OCI-LY7 (cell line): Measurements from ENCODE around the gene PPP4R1. TPM values are rescaled to one million over a fixed set of nuclear protein-coding genes. Genes with fewer than 3 reads are reported as not detected.

Experiments
- BruUV-seq: library from RNA; stranded (reverse); fragments of 400-500 nt; replicated peaks from 2 replicates; lab custom pipeline; 2021; lab: Mats Ljungman, UMichigan
- CTCF ChIA-PET: fragments of 300-600 bp; sonication (Branson Sonifier 250); formaldehyde crosslinking; loops from one replicate; lab custom pipeline; 2022; ENCODE audit warnings: antibody characterized with exemption; ENCODE audit not compliant: unreplicated experiment; lab: Charles Lee
- POLR2A ChIA-PET: fragments of 300-600 bp; sonication (Branson Sonifier 250); formaldehyde crosslinking; loops from one replicate; lab custom pipeline; 2022; ENCODE audit warnings: antibody characterized with exemption; lab: Charles Lee
- DNase-seq: peaks from one replicate; pipeline ENCODE4 v3.0.0-alpha.2; 2015; ENCODE audit warnings: low spot score
- H2AFZ ChIP-seq: fragments of 200-600 bp; sonication (generic), shearing (Covaris generic); 2 replicates; pipeline ENCODE4 v1.6.1; 2014; ENCODE audit warnings: mild to moderate bottlenecking, antibody characterized with exemption, low read length, moderate library complexity
- H3K27ac ChIP-seq: fragments of 200-600 bp; sonication (generic); 2 replicates; pipeline ENCODE4 v1.5.1; 2014; ENCODE audit warnings: mixed run types, low read depth, mild to moderate bottlenecking, moderate library complexity, low read length, inconsistent platforms; ENCODE audit not compliant: poor library complexity, severe bottlenecking
- H3K36me3 ChIP-seq: fragments of 200-600 bp; sonication (generic); 2 replicates; pipeline ENCODE4 v1.6.1; 2014; ENCODE audit warnings: mild to moderate bottlenecking, antibody characterized with exemption, low read length, moderate library complexity, mixed read lengths; ENCODE audit not compliant: insufficient read depth
- H3K4me1 ChIP-seq: fragments of 200-600 bp; sonication (generic); 2 replicates; pipeline ENCODE4 v1.5.1; 2014; ENCODE audit warnings: mild to moderate bottlenecking, low read length; ENCODE audit not compliant: insufficient read depth, poor library complexity, severe bottlenecking
- H3K4me2 ChIP-seq: fragments of 200-600 bp; sonication (generic); 2 replicates; pipeline ENCODE4 v1.6.1; 2014; ENCODE audit warnings: mild to moderate bottlenecking, low read length
- H3K4me3 ChIP-seq: fragments of 200-600 bp; sonication (generic); 2 replicates; pipeline ENCODE4 v1.5.1; 2014; ENCODE audit warnings: mild to moderate bottlenecking, low read depth, low read length; ENCODE audit not compliant: poor library complexity, severe bottlenecking
- H3K79me2 ChIP-seq: fragments of 200-600 bp; sonication (generic); 2 replicates; pipeline ENCODE4 v1.6.1; 2016; ENCODE audit warnings: low read depth, mild to moderate bottlenecking, low read length, moderate library complexity, mixed read lengths; ENCODE audit not compliant: insufficient read depth
- H3K9me2 ChIP-seq: fragments of 200-600 bp; sonication (generic); 2 replicates; pipeline ENCODE4 v1.6.1; 2016; ENCODE audit warnings: mild to moderate bottlenecking, low read length, mixed read lengths; ENCODE audit not compliant: insufficient read depth
- H3K9me3 ChIP-seq: fragments of 200-600 bp; sonication (generic); 2 replicates; pipeline ENCODE4 v1.6.1; 2014; ENCODE audit warnings: mild to moderate bottlenecking, mixed run types, low read length, mixed read lengths
- H4K20me1 ChIP-seq: fragments of 200-600 bp; sonication (generic); 2 replicates; pipeline ENCODE4 v1.6.1; 2014; ENCODE audit warnings: mild to moderate bottlenecking, antibody characterized with exemption, low read length, moderate library complexity, mixed read lengths; ENCODE audit not compliant: insufficient read depth
- CTCF ChIP-seq: fragments of 200-600 bp; sonication (generic); conservative IDR thresholded peaks from 2 replicates; pipeline ENCODE4 v1.5.1; 2014; ENCODE audit warnings: mild to moderate bottlenecking, antibody characterized with exemption, low read length, moderate library complexity, mixed read lengths
- EZH2phosphoT487 ChIP-seq: fragments of 200-600 bp; sonication (generic); IDR thresholded peaks from 2 replicates; pipeline ENCODE4 v1.6.1; 2018; ENCODE audit warnings: low read depth, borderline replicate concordance, mild to moderate bottlenecking, mixed run types, antibody characterized with exemption, low read length, moderate library complexity, mixed read lengths
- intact Hi-C: fragments of 100-400 bp; cut with micrococcal nuclease; formaldehyde crosslinking; loops from one replicate; pipeline ENCODE4 v1.10.0; 2022; ENCODE audit not compliant: unreplicated experiment
- total RNA-seq, 2 experiments: library from RNA; depleted of rRNA in 1 of 2; stranded (reverse); fragments of >200 nt in 1 of 2; shearing (Covaris generic) in 1 of 2; gene quantifications; 2 replicates each; pipeline ENCODE4 v1.2.3, GENCODE V29; 2014 to 2022

PPP4R1 gene
- total RNA-seq, 2 experiments from 2014 or later, result 64.9 to 72.4 TPM

GRCh38 chr18:9612215-9612830 lies 2.0 kb downstream of the PPP4R1 start:
- POLR2A ChIA-PET, result interaction anchor here (0.6 to 0.7 kb wide), 2 partner anchors 326 to 915 kb away, joined by 3 read pairs; no protein-coding TSS in a partner anchor
- Histone ChIP-seq H2AFZ (no peak overlapping the region), H3K9me3 (no peaks in the 10 kb centered on the region), H3K4me2 (peak overlapping the region; percentile 76), H3K27ac (peak overlapping the region; percentile 59), H4K20me1 (peaks cover 3% of the 10 kb centered on the region; the same call in 1 of the 2 replicates), H3K36me3 (peaks cover 14% of the 10 kb centered on the region), H3K4me3 (peak overlapping the region; percentile 94), H3K4me1 (peaks cover 20% of the 10 kb centered on the region), H3K79me2 (peaks cover 47% of the 10 kb centered on the region), H3K9me2 (no peaks in the 10 kb centered on the region)
- intact Hi-C loops, result loop anchor here (10.0 kb wide), 2 partner anchors 548 to 912 kb away; partner anchors contain the start of gene NAPG
- TF ChIP-seq CTCF (peak; percentile 87), EZH2phosphoT487 (no peak)
- BruUV-seq, result no TSS peak
- CTCF ChIA-PET, result no interaction called here
- peak; percentile 72 for DNase-seq

- Histone ChIP-seq H3K9me3 (no peaks in the 10 kb centered on the region), H3K4me3 (no peak overlapping the region), H3K9me2 (no peaks in the 10 kb centered on the region), H3K4me2 (no peak overlapping the region), H3K27ac (no peak overlapping the region), H3K36me3 (peaks cover 22% of the 10 kb centered on the region), H3K79me2 (peaks cover 60% of the 10 kb centered on the region), H2AFZ (no peak overlapping the region), H4K20me1 (peaks cover 3% of the 10 kb centered on the region; the same call in 1 of the 2 replicates), H3K4me1 (peaks cover 13% of the 10 kb centered on the region)
- no TSS peak for BruUV-seq
- TF ChIP-seq EZH2phosphoT487 (no peak), CTCF (no peak)
- intact Hi-C loops, result no loop called here
- ChIA-PET CTCF (no interaction called here), POLR2A (interaction anchor here (0.6 to 1.6 kb wide), 2 partner anchors 10 to 907 kb away, joined by 4 to 5 read pairs; no protein-coding TSS in a partner anchor)
- no peak for DNase-seq
These were observed 5.2 kb downstream of the PPP4R1 start for GRCh38 chr18:9609190-9609589.

GRCh38 chr18:9608728-9609127 lies 5.6 kb downstream of the PPP4R1 start:
- no peak overlapping the region for H2AFZ ChIP-seq
- H3K9me2 ChIP-seq, result no peaks in the 10 kb centered on the region
- H3K4me2 ChIP-seq, result no peak overlapping the region
- DNase-seq, result no peak
- BruUV-seq, result no TSS peak
- TF ChIP-seq CTCF, result no peak
- TF ChIP-seq EZH2phosphoT487, result no peak
- intact Hi-C loops, result no loop called here
- H3K27ac ChIP-seq, result no peak overlapping the region
- peaks cover 60% of the 10 kb centered on the region for H3K79me2 ChIP-seq
- no peaks in the 10 kb centered on the region for H3K9me3 ChIP-seq
- CTCF ChIA-PET, result no interaction called here
- peaks cover 22% of the 10 kb centered on the region for H3K36me3 ChIP-seq
- H3K4me1 ChIP-seq, result peaks cover 13% of the 10 kb centered on the region
- H4K20me1 ChIP-seq, result peaks cover 3% of the 10 kb centered on the region; the same call in 1 of the 2 replicates
- POLR2A ChIA-PET, result interaction anchor here (0.6 to 1.6 kb wide), 4 partner anchors 9 to 906 kb away, joined by 4 to 6 read pairs (median 4); no protein-coding TSS in a partner anchor
- no peak overlapping the region for H3K4me3 ChIP-seq
